NCI-H128 (cell line): ENCODE results near the gene CELF5.

Experiments
- DNase-seq: peaks from one replicate; lab custom pipeline; 2025; ENCODE audit not compliant: unreplicated experiment; lab: John Stamatoyannopoulos, UW

The CELF5 gene

GRCh38 chr19:3236272-3236671, 11.8 kb downstream of the CELF5 start:
- DNase-seq = no peak

DNA sequence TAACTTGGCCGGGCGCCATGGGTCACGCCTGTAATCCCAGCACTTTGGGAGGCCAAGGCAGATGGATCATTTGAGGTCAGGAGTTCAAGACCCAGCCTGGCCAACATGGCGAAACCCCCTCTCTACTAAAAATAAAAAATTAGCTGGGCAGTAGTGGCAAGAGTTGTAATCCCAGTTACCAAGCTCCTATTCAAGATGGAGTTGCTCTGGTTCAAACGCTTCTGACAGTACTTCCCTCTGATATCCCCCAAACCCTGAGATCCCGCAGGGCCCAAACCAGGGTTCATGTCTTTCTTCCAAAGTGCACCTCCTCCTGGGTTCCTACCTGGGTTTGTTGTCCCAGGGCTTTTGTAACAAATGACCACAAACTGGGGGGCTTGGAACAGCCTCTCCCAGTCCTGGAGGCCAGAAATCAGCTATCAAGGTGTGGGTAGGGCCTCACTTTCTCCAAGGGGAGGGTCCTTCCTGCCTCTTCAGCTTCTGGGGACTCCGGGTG, 13.7 kb downstream of the CELF5 start:
- DNase-seq = no peak

DNA sequence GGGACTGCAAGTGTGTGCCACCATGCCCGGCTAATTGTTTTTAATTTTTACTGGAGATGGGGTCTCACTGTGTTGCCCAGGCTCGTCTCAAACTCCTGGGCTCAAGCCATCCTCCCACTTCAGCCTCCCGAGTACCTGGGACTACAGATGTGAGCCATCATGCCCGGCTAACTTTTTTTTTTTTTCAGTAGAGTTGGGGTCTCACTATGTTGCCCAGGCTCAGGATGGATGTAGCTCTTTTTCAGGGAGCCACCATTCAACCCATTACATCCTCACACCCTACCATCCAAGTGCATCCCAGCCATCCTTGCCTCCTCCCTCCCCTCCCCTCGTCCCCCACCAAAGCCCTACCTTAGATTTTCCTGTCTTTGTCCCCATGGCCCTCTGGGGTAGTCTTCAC, 14.9 kb downstream of the CELF5 start:
- DNase-seq = no peak

GRCh38 chr19:3243819-3244700, 19.6 kb downstream of the CELF5 start:
- DNase-seq = no peak

GRCh38 chr19:3245050-3245449, 20.6 kb downstream of the CELF5 start:
- DNase-seq = no peak

DNA sequence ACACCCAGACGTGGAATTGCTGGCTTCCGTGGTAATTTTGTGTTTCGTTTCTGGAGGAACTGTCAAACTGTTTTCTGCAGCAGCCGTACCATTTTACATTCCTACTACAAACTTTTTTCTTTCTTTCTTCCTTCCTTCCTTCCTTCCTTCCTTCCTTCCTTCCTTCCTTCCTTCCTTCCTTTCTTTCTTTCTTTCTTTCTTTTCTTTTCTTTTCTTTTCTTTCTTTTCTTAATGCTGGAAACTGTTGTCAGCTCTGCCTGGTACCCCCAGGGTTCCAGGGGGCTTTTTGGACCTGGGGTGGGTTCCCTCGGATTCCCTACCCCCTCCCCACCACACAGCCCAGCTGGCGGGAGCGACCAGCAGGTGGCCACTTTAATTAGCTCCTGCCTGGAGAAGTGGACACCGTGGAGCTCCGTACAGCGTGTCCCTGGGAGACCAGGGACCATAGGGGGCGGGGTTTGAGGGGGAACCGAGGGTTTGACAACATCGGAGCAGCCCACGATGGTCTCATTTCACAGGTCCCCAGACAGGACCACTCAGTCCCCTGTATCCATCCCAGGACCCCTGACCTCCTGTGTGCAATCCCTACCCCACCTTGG, 24.4 kb downstream of the CELF5 start:
- DNase-seq = no peak

DNA sequence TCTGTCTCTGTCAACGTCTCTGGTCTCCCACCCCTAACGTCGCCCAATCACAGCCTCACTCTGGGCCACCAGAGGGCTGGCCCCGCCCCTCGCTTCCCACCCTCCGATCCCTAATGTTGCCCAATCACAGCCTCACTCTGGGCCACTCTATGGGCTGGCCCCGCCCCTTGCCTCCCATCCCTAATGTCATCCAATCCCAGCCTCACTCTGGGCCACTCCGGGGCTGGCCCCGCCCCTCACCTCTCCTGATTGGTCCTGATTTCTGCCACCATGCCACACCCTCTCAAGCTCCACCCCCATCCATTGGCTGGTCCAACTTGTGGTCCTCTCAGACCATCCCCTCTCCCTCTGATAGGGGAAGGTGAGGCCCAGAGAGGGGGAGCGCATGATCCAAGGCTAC, 24.9 kb downstream of the CELF5 start:
- DNase-seq = no peak

DNA sequence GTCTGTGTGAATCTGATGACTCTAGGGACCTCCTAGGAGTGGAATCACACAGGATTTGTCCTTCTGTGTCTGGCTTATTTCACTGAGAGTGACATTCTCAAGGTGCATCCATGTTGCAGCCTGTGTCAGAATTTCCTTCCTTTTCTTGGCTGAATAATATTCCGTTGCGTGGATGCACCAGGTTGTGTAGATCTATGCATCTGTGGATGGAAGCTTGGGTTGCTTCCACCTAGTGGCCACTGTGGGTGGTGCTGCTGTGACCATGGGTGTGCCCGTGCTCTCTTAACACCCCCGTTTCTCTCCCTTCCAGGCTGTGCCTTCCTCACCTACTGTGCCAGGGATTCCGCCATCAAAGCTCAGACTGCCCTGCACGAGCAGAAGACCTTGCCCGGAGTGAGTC, 26.2 kb downstream of the CELF5 start:
- no peak for DNase-seq

DNA sequence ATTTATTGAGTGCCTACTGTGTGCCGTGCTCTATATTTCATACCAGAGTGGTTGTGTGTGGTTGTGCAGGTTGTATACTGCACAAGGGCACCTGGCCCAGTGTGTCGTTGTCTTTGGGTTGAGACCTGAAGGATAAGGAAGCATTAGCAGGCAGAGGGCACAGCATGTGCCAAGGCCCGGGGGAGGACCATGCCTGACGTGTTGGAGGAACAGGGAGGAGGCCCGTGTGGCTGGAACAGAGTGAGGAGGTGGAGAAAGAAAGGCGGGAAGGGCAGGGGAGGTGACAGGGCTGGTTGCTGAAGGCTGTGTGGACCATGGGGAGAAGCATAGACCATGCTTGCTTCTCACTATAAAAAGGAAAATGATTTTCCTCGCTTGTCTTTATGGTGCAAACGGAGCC, 26.8 kb downstream of the CELF5 start:
- DNase-seq = no peak

- no peak for DNase-seq
Observed at GRCh38 chr19:3252650-3253049, 28.2 kb downstream of the CELF5 start.

GRCh38 chr19:3253270-3253669, 28.8 kb downstream of the CELF5 start:
- no peak for DNase-seq

DNA sequence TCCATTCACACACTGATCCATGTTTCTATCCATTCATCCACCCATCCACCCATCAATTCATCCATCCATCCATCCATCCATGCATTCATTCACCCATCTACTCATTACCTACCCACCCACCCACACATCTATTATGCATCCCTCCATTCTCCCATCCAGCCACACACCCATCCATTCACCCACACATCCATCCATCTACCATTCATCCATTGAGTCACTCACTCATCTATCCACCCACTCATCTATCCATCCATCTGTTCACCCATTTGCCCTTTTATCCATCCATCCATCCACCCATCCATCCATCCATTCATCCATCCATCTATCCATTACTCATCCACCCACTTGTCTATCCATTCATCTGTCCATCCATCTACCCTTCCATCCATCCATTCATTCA, 30.1 kb downstream of the CELF5 start:
- no peak for DNase-seq

GRCh38 chr19:3257071-3257470, 32.6 kb downstream of the CELF5 start:
- no peak for DNase-seq

DNA sequence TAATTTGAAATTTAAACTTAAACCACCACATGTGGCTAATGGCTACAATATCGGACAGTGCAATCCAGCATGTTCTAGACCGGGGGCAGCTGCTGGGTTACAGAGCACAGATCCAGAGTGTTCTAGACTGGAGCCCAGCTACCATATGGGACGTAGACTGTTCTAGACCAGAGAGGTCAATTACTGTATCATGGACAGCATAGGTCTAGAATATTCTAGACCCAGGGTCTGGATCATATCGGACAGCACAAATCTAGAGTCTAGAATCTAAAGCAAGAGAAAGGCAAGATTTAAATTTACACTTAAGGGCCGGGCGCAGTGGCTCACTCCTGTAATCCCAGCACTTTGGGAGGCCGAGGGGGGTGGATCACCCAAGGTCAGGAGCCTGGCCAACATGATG, 37.9 kb downstream of the CELF5 start:
- no peak for DNase-seq

GRCh38 chr19:3263866-3264265, 39.4 kb downstream of the CELF5 start:
- no peak for DNase-seq

DNA sequence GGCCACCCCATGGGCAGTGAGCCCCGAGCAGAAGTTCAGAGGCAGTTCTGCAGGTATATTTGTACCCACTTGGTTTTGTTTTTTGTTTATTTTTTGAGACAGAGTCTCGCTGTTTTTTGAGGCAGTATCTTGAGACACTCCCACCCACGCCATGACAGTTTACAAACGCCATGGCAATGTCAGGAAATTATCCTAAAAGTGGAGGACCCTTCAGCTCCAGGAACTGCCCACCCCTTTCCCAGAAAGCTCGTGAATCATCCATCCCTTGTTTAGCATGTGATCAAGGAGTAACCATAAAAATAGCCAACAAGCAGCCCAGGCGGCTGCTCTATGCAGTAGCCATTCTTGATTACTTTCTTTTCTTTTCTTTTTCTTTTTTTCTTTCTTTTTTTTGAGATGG, 41.0 kb downstream of the CELF5 start:
- no peak for DNase-seq

- no peak for DNase-seq
Observed at GRCh38 chr19:3266092-3266693, 41.7 kb downstream of the CELF5 start.

- DNase-seq = no peak
Observed at GRCh38 chr19:3266792-3267514, 42.5 kb downstream of the CELF5 start.

GRCh38 chr19:3268326-3268725, 43.9 kb downstream of the CELF5 start:
- DNase-seq = no peak

DNA sequence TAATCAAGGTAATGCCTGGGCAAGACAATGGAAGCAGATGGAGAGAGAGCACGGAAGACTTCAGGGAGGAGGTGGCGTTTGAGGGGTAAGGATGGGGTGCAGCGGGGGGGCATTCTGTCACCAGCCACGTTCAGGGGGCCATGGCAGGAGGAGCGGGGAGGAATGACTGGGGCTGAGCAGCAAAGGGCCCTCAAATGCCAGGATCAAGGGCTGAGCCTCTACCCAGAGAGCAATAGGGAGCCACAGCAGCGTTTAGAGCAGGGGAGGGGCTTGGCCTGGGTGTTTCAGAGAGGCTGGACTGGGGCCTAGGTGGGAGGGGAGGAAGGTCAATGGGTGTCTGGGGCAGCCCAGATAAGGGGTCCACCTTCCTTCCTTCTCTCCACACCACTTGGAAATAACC, 44.3 kb downstream of the CELF5 start:
- no peak for DNase-seq

GRCh38 chr19:3269916-3270671, 45.6 kb downstream of the CELF5 start:
- DNase-seq = no peak
